ENCODE measurements around the gene RCAN2.

GRCh38 chr6:46452312-46452917, 38.8 kb downstream of the RCAN2 start:
- TF ChIP-seq, protein P1, sequence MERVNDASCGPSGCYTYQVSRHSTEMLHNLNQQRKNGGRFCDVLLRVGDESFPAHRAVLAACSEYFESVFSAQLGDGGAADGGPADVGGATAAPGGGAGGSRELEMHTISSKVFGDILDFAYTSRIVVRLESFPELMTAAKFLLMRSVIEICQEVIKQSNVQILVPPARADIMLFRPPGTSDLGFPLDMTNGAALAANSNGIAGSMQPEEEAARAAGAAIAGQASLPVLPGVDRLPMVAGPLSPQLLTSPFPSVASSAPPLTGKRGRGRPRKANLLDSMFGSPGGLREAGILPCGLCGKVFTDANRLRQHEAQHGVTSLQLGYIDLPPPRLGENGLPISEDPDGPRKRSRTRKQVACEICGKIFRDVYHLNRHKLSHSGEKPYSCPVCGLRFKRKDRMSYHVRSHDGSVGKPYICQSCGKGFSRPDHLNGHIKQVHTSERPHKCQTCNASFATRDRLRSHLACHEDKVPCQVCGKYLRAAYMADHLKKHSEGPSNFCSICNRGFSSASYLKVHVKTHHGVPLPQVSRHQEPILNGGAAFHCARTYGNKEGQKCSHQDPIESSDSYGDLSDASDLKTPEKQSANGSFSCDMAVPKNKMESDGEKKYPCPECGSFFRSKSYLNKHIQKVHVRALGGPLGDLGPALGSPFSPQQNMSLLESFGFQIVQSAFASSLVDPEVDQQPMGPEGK (CRISPR knock-in tag; IDR thresholded peaks at IDR 0.05; ENCODE audit: borderline replicate concordance): no peak
- no peak for TF ChIP-seq TOX (CRISPR knock-in tag; IDR thresholded peaks at IDR 0.05; ENCODE audit: borderline replicate concordance)
- no peak for TF ChIP-seq ZFP30 (CRISPR knock-in tag; IDR thresholded peaks at IDR 0.05)
- TF ChIP-seq GLIS3 (CRISPR knock-in tag; IDR thresholded peaks at IDR 0.05): no peak
- no peak for TF ChIP-seq CREB5 (CRISPR knock-in tag; IDR thresholded peaks at IDR 0.05; ENCODE audit: low read depth)
- no peak for TF ChIP-seq BACH2 (CRISPR knock-in tag; IDR thresholded peaks at IDR 0.05; ENCODE audit: borderline replicate concordance)
- TF ChIP-seq TSHZ2 (CRISPR knock-in tag; IDR thresholded peaks at IDR 0.05): no peak
- TF ChIP-seq TCF4 (CRISPR knock-in tag; IDR thresholded peaks at IDR 0.05; ENCODE audit: borderline replicate concordance): no peak
- no peak for TF ChIP-seq ARNTL (CRISPR knock-in tag; IDR thresholded peaks at IDR 0.05; ENCODE audit: borderline replicate concordance, low read depth)
- no peak for TF ChIP-seq RARB (CRISPR knock-in tag; IDR thresholded peaks at IDR 0.05)
- TF ChIP-seq ZNF70 (CRISPR knock-in tag; IDR thresholded peaks at IDR 0.05): no peak

All from SK-N-SH treated with all-trans-retinoic acid at 6 μM for 48 hours (cell line).